WTC11 (cell line): ENCODE results near the gene GALM.

Source experiments
- ATF1 ChIP-seq: sonication (generic); formaldehyde crosslinking; IDR thresholded peaks from 2 replicates; pipeline ENCODE4 v1.8.1; 2023; ENCODE audit warnings: mild to moderate bottlenecking, moderate library complexity, missing genetic modification reagents
- ATF2 ChIP-seq: sonication (generic); formaldehyde crosslinking; IDR thresholded peaks from 2 replicates; pipeline ENCODE4 v1.8.1; 2022; ENCODE audit warnings: low read depth, missing genetic modification reagents, borderline replicate concordance
- ATF3 ChIP-seq: sonication (generic); formaldehyde crosslinking; conservative IDR thresholded peaks from 2 replicates; pipeline ENCODE4 v1.8.1; 2022; ENCODE audit warnings: mild to moderate bottlenecking, missing genetic modification reagents
- CBFB ChIP-seq: sonication (generic); formaldehyde crosslinking; IDR thresholded peaks from 2 replicates; pipeline ENCODE4 v1.8.1; 2022; ENCODE audit warnings: mild to moderate bottlenecking, low read depth, missing genetic modification reagents
- ETV6 ChIP-seq: sonication (generic); formaldehyde crosslinking; IDR thresholded peaks from 2 replicates; pipeline ENCODE4 v1.8.1; 2022; ENCODE audit warnings: mild to moderate bottlenecking, missing genetic modification reagents
- FOXP1 ChIP-seq: sonication (generic); formaldehyde crosslinking; IDR thresholded peaks from 2 replicates; pipeline ENCODE4 v1.8.0; 2022; ENCODE audit warnings: missing genetic modification reagents, mild to moderate bottlenecking, moderate library complexity, borderline replicate concordance
- HMGXB4 ChIP-seq: sonication (generic); formaldehyde crosslinking; IDR thresholded peaks from 2 replicates; pipeline ENCODE4 v1.8.1; 2023; ENCODE audit warnings: mild to moderate bottlenecking, moderate library complexity, missing genetic modification reagents
- JUN ChIP-seq: sonication (generic); formaldehyde crosslinking; IDR thresholded peaks from 2 replicates; pipeline ENCODE4 v1.8.0; 2023; ENCODE audit warnings: mild to moderate bottlenecking, missing genetic modification reagents
- NFATC4 ChIP-seq: fragments of 250-450 bp; sonication (Bioruptor Pico); IDR thresholded peaks from 2 replicates; pipeline ENCODE4 v1.9.0; 2021; ENCODE audit warnings: mild to moderate bottlenecking
- TP53 ChIP-seq: sonication (generic); formaldehyde crosslinking; IDR thresholded peaks from 2 replicates; pipeline ENCODE4 v1.8.1; 2023; ENCODE audit warnings: mild to moderate bottlenecking, missing genetic modification reagents
- TF ChIP-seq, protein P1 (sequence below): fragments of 200-600 bp; IDR thresholded peaks from 2 replicates; pipeline ENCODE4 v1.8.0; 2022; ENCODE audit warnings: antibody characterized with exemption
- TF ChIP-seq, protein P2 (sequence below): sonication (generic); formaldehyde crosslinking; IDR thresholded peaks from 2 replicates; pipeline ENCODE4 v1.8.1; 2022; ENCODE audit warnings: missing genetic modification reagents, borderline replicate concordance

DNA sequence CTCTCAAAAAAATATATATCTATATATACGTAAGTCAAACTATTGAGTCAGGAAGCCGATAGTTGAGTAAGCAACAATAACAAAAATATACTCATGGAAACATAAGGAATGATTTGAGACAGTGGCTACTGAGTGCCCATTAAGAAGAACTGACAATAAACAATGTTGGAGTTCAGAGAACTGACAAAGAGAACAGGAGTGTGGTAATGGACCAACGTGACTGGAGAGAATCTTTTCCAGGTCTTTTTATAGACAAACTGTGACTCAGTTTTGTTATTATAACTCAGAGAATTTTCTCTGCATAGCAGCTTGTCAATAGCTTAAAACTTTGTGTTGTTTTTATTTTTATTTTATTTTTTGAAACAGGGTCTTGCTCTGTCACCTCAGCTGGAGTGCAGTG lies 4.6 kb upstream of the GALM start:
- TF ChIP-seq, protein P1, sequence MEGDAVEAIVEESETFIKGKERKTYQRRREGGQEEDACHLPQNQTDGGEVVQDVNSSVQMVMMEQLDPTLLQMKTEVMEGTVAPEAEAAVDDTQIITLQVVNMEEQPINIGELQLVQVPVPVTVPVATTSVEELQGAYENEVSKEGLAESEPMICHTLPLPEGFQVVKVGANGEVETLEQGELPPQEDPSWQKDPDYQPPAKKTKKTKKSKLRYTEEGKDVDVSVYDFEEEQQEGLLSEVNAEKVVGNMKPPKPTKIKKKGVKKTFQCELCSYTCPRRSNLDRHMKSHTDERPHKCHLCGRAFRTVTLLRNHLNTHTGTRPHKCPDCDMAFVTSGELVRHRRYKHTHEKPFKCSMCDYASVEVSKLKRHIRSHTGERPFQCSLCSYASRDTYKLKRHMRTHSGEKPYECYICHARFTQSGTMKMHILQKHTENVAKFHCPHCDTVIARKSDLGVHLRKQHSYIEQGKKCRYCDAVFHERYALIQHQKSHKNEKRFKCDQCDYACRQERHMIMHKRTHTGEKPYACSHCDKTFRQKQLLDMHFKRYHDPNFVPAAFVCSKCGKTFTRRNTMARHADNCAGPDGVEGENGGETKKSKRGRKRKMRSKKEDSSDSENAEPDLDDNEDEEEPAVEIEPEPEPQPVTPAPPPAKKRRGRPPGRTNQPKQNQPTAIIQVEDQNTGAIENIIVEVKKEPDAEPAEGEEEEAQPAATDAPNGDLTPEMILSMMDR, result no peak
- no peak for TF ChIP-seq FOXP1
- TF ChIP-seq NFATC4 (CRISPR knock-in tag), result no peak
- no peak for TF ChIP-seq HMGXB4
- TF ChIP-seq JUN (CRISPR knock-in tag), result no peak
- no peak for TF ChIP-seq CBFB (CRISPR knock-in tag)
- TF ChIP-seq ETV6 (CRISPR knock-in tag), result no peak
- no peak for TF ChIP-seq TP53 (CRISPR knock-in tag)
- TF ChIP-seq ATF2 (CRISPR knock-in tag), result no peak
- no peak for TF ChIP-seq ATF3
- TF ChIP-seq, protein P2, sequence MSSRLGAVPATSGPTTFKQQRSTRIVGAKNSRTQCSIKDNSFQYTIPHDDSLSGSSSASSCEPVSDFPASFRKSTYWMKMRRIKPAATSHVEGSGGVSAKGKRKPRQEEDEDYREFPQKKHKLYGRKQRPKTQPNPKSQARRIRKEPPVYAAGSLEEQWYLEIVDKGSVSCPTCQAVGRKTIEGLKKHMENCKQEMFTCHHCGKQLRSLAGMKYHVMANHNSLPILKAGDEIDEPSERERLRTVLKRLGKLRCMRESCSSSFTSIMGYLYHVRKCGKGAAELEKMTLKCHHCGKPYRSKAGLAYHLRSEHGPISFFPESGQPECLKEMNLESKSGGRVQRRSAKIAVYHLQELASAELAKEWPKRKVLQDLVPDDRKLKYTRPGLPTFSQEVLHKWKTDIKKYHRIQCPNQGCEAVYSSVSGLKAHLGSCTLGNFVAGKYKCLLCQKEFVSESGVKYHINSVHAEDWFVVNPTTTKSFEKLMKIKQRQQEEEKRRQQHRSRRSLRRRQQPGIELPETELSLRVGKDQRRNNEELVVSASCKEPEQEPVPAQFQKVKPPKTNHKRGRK (CRISPR knock-in tag), result no peak
- no peak for TF ChIP-seq ATF1 (CRISPR knock-in tag)
